T1000 (cell line): ENCODE measurements around the gene NEK1.
"Not testable (repeated sequence)": the region's sequence is repeated elsewhere in the genome, so short reads cannot be mapped to it uniquely, and the experiment has no call there.

Experiments used
- DNase-seq: peaks from one replicate; lab custom pipeline; 2025; ENCODE audit warnings: mixed read lengths; lab: John Stamatoyannopoulos, UW

NEK1 gene

GRCh38 chr4:169626331-169627282 lies 14.2 kb upstream of the NEK1 start:
- no peak for DNase-seq

- DNase-seq: no peak
Observed at GRCh38 chr4:169625886-169626285, 13.5 kb upstream of the NEK1 start.

- not testable (repeated sequence) for DNase-seq
Observed at GRCh38 chr4:169624012-169624411, 11.6 kb upstream of the NEK1 start.

GRCh38 chr4:169622566-169622965 lies 10.2 kb upstream of the NEK1 start:
- no peak for DNase-seq

- no peak for DNase-seq
Observed at GRCh38 chr4:169621731-169622492, 9.5 kb upstream of the NEK1 start.

- DNase-seq: no peak
Observed at GRCh38 chr4:169620880-169621248, 8.5 kb upstream of the NEK1 start.

- peak; percentile 72 for DNase-seq
Observed at GRCh38 chr4:169619958-169620879, 7.8 kb upstream of the NEK1 start, which contains the start of gene CLCN3. CLCN3 (plus strand) TSS chr4:169620578; CDS start chr4:169635929, 15,351 bp downstream.

- no peak for DNase-seq
Observed at GRCh38 chr4:169619518-169619957, 7.2 kb upstream of the NEK1 start.

- DNase-seq: no peak
Observed at GRCh38 chr4:169618986-169619385, 6.6 kb upstream of the NEK1 start.

GRCh38 chr4:169618286-169618685 lies 5.9 kb upstream of the NEK1 start:
- DNase-seq: no peak

- no peak for DNase-seq
Observed at GRCh38 chr4:169617306-169617705, 4.9 kb upstream of the NEK1 start.

GRCh38 chr4:169616846-169617245 lies 4.5 kb upstream of the NEK1 start:
- no peak for DNase-seq

GRCh38 chr4:169615467-169616106 lies 3.2 kb upstream of the NEK1 start:
- DNase-seq: no peak

- DNase-seq: peak; percentile 21
Observed at GRCh38 chr4:169612871-169613859, 782 bp upstream of the NEK1 start.

GRCh38 chr4:169611157-169611556 lies 1.2 kb downstream of the NEK1 start:
- no peak for DNase-seq

- no peak for DNase-seq
Observed at GRCh38 chr4:169604903-169605331, 7.5 kb downstream of the NEK1 start.

GRCh38 chr4:169604131-169604900 lies 8.1 kb downstream of the NEK1 start:
- no peak for DNase-seq

GRCh38 chr4:169603312-169603711 lies 9.1 kb downstream of the NEK1 start:
- no peak for DNase-seq
